K562 (cell line): ENCODE data around the gene ZBTB47. TPM values are rescaled to one million over a fixed set of nuclear protein-coding genes. Genes with fewer than 3 reads are reported as not detected.

Experiments
- CBFB ChIP-seq: sonication (generic); formaldehyde crosslinking; IDR thresholded peaks from 2 replicates; pipeline ENCODE4 v1.4.0; 2020; ENCODE audit warnings: mild to moderate bottlenecking, missing genetic modification reagents
- CC2D1A ChIP-seq: fragments of 450-650 bp; IDR thresholded peaks from 2 replicates; pipeline ENCODE4 v1.6.1; 2017; ENCODE audit warnings: mild to moderate bottlenecking
- CEBPB ChIP-seq: fragments of 450-650 bp; IDR thresholded peaks from 2 replicates; pipeline ENCODE4 v1.6.1; 2016; ENCODE audit warnings: missing genetic modification characterization, missing compliant biosample characterization
- CREB1 ChIP-seq, 2 experiments: sonication (generic) in 1 of 2; formaldehyde crosslinking in 1 of 2; IDR thresholded peaks; 2 replicates each; pipeline versions ENCODE4 v1.6.1 to v1.8.0; 2012 to 2022; ENCODE audit warnings: inconsistent platforms in 1 of 2, mild to moderate bottlenecking in 1 of 2, missing genetic modification reagents in 1 of 2, moderate library complexity in 1 of 2
- DPF2 ChIP-seq: fragments of 450-650 bp; IDR thresholded peaks from 2 replicates; pipeline ENCODE4 v1.6.1; 2016
- HDAC8 ChIP-seq: fragments of 450-650 bp; IDR thresholded peaks from 2 replicates; pipeline ENCODE4 v1.6.1; 2016; ENCODE audit warnings: mild to moderate bottlenecking, missing genetic modification characterization, moderate library complexity, missing compliant biosample characterization
- HOXB6 ChIP-seq: fragments of 250-450 bp; sonication (Bioruptor Pico); IDR thresholded peaks from 2 replicates; pipeline ENCODE4 v1.5.1; 2022; ENCODE audit warnings: mild to moderate bottlenecking, borderline replicate concordance
- MCM3 ChIP-seq: fragments of 450-650 bp; IDR thresholded peaks from 2 replicates; pipeline ENCODE4 v1.6.1; 2016
- SRSF9 ChIP-seq: fragments of 200-400 bp; formaldehyde crosslinking; IDR thresholded peaks from 2 replicates; pipeline ENCODE4 v1.6.1; 2017; ENCODE audit warnings: low read depth, low read length, borderline replicate concordance
- ZNF347 ChIP-seq: fragments of 450-650 bp; formaldehyde crosslinking; IDR thresholded peaks from 2 replicates; pipeline ENCODE4 v1.4.0; 2020; ENCODE audit warnings: low read depth, mild to moderate bottlenecking, moderate library complexity
- ZNF436 ChIP-seq: fragments of 250-450, 450-650 bp; sonication (Bioruptor Pico); formaldehyde crosslinking; IDR thresholded peaks from 2 replicates; pipeline ENCODE4 v1.7.0; 2020; ENCODE audit warnings: mild to moderate bottlenecking
- ZNF444 ChIP-seq: fragments of 250-450 bp; sonication (Bioruptor Pico); IDR thresholded peaks from 2 replicates; pipeline ENCODE4 v1.4.0; 2020; ENCODE audit warnings: mild to moderate bottlenecking, moderate library complexity
- polyA plus RNA-seq, 8 experiments: library from polyadenylated mRNA; depleted of rRNA in 4 of 8; stranded (reverse) in 5 of 8; unstranded in 3 of 8; fragments of >200 nt; fragmentation: Nextera tagmentation in 2 of 8; fragmentation: Illumina TruSeq in 1 of 8; extraction: Ambion mirVana in 2 of 8; extraction: Trizol in 1 of 8; gene quantifications; 2 replicates each; pipeline versions ENCODE4 v1.2.1 to v1.2.3, GENCODE V29; 2011 to 2014; ENCODE audit warnings: inconsistent platforms in 1 of 8, missing spikeins in 1 of 8
- total RNA-seq, 7 experiments: library from RNA; depleted of rRNA in 6 of 7; stranded (reverse); fragments of >200 nt in 6 of 7; fragmentation: Illumina TruSeq in 2 of 7; extraction: Trizol in 2 of 7; gene quantifications; 2 replicates each; pipeline versions ENCODE4 v1.2.1 to v1.2.3, GENCODE V29; 2011 to 2021; ENCODE audit warnings: low replicate concordance in 1 of 7
- TF ChIP-seq, protein P1 (sequence below): fragments of 450-650 bp; IDR thresholded peaks from 2 replicates; pipeline ENCODE4 v1.7.1; 2018; ENCODE audit warnings: mild to moderate bottlenecking, low read depth; ENCODE audit not compliant: partially characterized antibody
- TF ChIP-seq, protein P2 (sequence below): fragments of 250-450 bp; sonication (Bioruptor Pico); IDR thresholded peaks from 2 replicates; pipeline ENCODE4 v1.8.0; 2021; ENCODE audit warnings: moderate library complexity, mild to moderate bottlenecking, inconsistent platforms
- TF ChIP-seq, protein P3 (sequence below), 2 experiments: fragments of 450-650 bp in 1 of 2; sonication (generic) in 1 of 2; formaldehyde crosslinking in 1 of 2; IDR thresholded peaks in 1 of 2; conservative IDR thresholded peaks in 1 of 2; 2 replicates each; pipeline versions ENCODE4 v1.6.1 to v1.8.1; 2016 to 2023; ENCODE audit warnings: mild to moderate bottlenecking in 2 of 2, moderate library complexity in 2 of 2, inconsistent platforms in 1 of 2, missing genetic modification reagents in 1 of 2
- TF ChIP-seq, protein P4 (sequence below): fragments of 250-450 bp; sonication (Bioruptor Pico); IDR thresholded peaks from 2 replicates; pipeline ENCODE4 v1.4.0; 2020

ZBTB47 gene
- total and polyA plus RNA-seq, 9 of the 15 experiments (the other 6 are each of a cell fraction or from before 2014, with no cell fraction given), result 0.11 to 4.6 (median 1.7) TPM; not detected in 1

DNA sequence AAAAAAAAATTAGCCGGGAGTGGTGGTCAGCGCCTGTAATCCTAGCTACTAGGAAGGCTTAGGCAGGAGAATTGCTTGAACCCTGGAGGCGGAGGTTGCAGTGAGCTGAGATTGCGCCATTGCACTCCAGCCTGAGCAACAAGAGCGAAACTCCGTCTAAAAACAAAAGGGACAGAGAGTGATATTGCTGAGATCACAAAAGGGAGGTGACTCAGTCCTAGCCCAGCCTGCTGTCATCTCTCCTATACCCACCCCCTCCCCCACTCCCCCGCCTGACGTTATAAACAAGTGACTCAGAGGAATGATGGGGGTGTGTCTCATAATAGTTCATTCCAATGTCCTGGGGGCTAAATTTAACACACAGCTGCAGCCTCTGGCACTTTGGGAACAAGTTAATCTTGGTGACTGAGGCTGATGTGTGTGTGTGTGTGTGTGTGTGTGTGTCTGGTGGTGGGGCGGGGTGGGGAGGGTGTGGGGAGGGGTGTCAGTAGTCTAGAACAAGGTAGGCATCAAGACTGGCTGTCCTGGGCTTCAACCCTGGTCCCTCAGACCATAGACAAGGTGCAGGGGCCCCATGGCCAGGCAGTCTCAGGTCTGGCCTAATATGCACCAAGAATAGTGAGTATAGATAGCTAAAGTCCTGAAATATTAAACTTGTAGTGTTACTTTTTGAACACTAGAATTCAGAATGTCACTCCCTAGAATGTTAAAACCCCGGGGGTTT, 30.5 kb downstream of the ZBTB47 start (continued):
- TF ChIP-seq, protein P1, sequence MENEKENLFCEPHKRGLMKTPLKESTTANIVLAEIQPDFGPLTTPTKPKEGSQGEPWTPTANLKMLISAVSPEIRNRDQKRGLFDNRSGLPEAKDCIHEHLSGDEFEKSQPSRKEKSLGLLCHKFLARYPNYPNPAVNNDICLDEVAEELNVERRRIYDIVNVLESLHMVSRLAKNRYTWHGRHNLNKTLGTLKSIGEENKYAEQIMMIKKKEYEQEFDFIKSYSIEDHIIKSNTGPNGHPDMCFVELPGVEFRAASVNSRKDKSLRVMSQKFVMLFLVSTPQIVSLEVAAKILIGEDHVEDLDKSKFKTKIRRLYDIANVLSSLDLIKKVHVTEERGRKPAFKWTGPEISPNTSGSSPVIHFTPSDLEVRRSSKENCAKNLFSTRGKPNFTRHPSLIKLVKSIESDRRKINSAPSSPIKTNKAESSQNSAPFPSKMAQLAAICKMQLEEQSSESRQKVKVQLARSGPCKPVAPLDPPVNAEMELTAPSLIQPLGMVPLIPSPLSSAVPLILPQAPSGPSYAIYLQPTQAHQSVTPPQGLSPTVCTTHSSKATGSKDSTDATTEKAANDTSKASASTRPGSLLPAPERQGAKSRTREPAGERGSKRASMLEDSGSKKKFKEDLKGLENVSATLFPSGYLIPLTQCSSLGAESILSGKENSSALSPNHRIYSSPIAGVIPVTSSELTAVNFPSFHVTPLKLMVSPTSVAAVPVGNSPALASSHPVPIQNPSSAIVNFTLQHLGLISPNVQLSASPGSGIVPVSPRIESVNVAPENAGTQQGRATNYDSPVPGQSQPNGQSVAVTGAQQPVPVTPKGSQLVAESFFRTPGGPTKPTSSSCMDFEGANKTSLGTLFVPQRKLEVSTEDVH, result no peak
- TF ChIP-seq CC2D1A (no peak), CEBPB (tag) (peak; percentile 80), MCM3 (no peak), DPF2 (peak; percentile 76), HDAC8 (tag) (no peak), ZNF436 (CRISPR knock-in tag) (no peak), CBFB (CRISPR knock-in tag) (no peak), HOXB6 (CRISPR knock-in tag) (no peak), CREB1 (IDR thresholded peaks at IDR 0.05) (peak; percentile 60), CREB1 (CRISPR knock-in tag; IDR thresholded peaks at IDR 0.05) (no peak), SRSF9 (no peak), ZNF444 (CRISPR knock-in tag) (0 out of 2 replicates have a peak, but pooled peaks have one; percentile 36), ZNF347 (no peak)
- TF ChIP-seq, protein P2, sequence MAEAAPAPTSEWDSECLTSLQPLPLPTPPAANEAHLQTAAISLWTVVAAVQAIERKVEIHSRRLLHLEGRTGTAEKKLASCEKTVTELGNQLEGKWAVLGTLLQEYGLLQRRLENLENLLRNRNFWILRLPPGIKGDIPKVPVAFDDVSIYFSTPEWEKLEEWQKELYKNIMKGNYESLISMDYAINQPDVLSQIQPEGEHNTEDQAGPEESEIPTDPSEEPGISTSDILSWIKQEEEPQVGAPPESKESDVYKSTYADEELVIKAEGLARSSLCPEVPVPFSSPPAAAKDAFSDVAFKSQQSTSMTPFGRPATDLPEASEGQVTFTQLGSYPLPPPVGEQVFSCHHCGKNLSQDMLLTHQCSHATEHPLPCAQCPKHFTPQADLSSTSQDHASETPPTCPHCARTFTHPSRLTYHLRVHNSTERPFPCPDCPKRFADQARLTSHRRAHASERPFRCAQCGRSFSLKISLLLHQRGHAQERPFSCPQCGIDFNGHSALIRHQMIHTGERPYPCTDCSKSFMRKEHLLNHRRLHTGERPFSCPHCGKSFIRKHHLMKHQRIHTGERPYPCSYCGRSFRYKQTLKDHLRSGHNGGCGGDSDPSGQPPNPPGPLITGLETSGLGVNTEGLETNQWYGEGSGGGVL (CRISPR knock-in tag), result no peak
- TF ChIP-seq, protein P3, sequence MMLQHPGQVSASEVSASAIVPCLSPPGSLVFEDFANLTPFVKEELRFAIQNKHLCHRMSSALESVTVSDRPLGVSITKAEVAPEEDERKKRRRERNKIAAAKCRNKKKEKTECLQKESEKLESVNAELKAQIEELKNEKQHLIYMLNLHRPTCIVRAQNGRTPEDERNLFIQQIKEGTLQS (IDR thresholded peaks at IDR 0.05), result peak; percentile 89
- TF ChIP-seq, protein P3 (CRISPR knock-in tag; conservative IDR thresholded peaks at IDR 0.05), result no peak
- TF ChIP-seq, protein P4, sequence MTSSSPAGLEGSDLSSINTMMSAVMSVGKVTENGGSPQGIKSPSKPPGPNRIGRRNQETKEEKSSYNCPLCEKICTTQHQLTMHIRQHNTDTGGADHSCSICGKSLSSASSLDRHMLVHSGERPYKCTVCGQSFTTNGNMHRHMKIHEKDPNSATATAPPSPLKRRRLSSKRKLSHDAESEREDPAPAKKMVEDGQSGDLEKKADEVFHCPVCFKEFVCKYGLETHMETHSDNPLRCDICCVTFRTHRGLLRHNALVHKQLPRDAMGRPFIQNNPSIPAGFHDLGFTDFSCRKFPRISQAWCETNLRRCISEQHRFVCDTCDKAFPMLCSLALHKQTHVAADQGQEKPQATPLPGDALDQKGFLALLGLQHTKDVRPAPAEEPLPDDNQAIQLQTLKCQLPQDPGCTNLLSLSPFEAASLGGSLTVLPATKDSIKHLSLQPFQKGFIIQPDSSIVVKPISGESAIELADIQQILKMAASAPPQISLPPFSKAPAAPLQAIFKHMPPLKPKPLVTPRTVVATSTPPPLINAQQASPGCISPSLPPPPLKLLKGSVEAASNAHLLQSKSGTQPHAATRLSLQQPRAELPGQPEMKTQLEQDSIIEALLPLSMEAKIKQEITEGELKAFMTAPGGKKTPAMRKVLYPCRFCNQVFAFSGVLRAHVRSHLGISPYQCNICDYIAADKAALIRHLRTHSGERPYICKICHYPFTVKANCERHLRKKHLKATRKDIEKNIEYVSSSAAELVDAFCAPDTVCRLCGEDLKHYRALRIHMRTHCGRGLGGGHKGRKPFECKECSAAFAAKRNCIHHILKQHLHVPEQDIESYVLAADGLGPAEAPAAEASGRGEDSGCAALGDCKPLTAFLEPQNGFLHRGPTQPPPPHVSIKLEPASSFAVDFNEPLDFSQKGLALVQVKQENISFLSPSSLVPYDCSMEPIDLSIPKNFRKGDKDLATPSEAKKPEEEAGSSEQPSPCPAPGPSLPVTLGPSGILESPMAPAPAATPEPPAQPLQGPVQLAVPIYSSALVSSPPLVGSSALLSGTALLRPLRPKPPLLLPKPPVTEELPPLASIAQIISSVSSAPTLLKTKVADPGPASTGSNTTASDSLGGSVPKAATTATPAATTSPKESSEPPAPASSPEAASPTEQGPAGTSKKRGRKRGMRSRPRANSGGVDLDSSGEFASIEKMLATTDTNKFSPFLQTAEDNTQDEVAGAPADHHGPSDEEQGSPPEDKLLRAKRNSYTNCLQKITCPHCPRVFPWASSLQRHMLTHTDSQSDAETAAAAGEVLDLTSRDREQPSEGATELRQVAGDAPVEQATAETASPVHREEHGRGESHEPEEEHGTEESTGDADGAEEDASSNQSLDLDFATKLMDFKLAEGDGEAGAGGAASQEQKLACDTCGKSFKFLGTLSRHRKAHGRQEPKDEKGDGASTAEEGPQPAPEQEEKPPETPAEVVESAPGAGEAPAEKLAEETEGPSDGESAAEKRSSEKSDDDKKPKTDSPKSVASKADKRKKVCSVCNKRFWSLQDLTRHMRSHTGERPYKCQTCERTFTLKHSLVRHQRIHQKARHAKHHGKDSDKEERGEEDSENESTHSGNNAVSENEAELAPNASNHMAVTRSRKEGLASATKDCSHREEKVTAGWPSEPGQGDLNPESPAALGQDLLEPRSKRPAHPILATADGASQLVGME (CRISPR knock-in tag), result no peak
